GM19043 (cell line): ENCODE data around the gene KRABD2.
"Not testable (repeated sequence)": the region's sequence is repeated elsewhere in the genome, so short reads cannot be mapped to it uniquely, and the experiment has no call there.

Experiments used
- ATAC-seq: cut with Tn5 transposase; IDR thresholded peaks from one replicate; pipeline ENCODE4 v1.9.1; 2021; ENCODE audit warnings: low read depth; ENCODE audit not compliant: unreplicated experiment

The KRABD2 gene

DNA sequence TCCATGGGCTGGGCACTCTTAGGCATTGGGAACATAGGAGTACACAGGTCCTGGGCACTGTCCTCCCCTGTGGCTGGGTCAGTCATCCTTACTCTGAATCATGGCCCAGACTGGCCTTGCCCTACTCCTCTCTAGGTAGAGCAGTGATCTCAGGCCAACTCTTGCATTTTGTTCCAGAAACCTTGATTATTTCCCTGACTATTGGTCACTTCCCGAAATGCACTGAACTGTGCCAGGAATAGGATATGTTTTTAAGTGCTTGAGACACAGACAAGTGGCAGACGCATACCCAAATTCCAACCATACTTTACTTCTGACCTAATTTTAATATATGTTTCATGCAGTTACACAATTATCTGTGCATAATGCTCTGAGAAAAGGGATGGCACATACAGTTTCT lies 10.3 kb downstream of the KRABD2 start:
- ATAC-seq: no peak

DNA sequence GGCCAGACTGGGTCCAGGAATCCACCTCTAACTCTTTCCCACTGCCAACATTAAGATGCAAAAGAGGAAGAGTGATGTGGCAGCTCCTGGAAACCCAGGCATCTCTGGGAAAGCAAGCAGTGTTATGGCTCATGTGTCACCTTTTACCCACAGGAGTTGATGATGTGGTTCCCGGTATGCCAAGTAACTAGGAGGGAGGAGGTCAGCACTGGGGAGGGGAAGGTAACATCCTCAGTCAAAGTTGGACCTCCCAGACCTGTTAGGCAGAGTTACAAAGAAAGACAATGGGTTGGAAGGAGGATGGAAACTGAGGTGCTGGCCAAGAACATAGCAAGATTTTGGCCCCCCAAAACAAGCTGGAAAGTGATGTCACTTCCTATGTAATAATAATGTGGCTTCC lies 11.4 kb downstream of the KRABD2 start:
- ATAC-seq: no peak

DNA sequence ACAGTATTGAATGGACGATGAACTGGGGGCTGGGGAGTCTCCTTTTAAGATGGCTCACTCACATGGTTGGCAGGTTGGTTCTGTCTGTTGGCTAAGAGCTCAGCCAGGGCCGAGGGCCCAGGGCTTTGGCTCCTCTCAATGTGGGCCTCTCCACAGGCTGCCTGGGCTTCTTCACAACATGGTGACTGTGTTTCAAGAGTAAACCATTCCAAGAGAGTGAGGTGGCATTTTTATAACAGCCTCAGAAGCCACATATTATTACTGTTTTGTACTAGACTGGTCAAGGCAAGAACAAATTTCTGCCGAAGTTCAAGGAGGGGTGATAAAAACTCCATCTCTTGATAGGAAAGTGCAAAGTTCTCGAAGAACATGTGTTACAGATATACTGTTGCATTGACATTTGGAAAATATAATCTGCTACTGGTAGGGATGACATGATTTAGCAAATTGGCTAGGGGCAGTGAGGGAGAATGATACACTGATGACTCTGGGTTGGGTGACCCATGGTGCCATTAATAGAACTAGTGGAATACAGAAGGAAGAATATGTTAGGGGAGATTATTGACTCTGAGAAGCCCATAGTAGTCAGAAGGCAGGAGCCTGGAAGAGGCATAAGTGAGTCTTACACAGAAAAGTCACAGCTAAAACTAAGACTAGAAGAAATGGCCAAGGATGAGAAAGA lies 13.7 kb downstream of the KRABD2 start:
- ATAC-seq: no peak

DNA sequence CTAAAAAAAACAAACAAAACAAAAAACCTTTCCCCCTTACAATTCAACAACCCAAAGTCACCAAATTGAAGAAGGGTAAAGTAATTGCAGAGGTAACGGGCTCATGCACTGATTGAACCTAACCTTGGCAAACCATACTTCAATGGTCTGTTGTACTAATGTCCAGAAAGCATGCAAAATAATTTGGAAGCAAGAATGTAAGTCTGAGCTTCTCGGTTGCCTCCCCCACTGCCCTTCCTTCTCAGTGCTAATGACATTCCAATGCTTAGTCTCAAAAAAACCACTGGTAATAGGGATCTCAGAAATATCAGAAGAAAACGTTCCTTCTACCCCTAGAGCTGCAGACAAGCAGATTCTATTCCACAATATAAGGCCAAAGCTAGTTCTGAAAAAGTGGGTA lies 15.8 kb downstream of the KRABD2 start:
- ATAC-seq: no peak

DNA sequence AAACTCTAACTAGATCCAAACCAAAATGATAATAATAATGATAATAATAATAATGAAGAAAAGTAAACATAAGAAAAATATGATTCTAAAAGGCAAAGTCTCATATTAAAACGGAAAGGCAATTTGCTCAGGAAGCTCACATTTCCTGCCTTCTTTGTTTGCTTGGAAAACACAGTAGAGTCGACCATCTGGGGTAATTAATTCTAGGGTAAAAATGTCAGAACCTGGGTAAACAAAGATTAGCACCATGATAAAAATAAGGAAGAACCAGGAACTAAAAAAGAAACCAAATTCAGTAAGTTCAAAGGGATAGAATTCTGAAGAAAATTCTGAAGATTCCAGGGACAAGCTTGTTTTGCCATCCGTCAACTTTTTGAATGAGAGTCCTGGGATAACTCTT lies 16.2 kb downstream of the KRABD2 start:
- ATAC-seq: no peak

DNA sequence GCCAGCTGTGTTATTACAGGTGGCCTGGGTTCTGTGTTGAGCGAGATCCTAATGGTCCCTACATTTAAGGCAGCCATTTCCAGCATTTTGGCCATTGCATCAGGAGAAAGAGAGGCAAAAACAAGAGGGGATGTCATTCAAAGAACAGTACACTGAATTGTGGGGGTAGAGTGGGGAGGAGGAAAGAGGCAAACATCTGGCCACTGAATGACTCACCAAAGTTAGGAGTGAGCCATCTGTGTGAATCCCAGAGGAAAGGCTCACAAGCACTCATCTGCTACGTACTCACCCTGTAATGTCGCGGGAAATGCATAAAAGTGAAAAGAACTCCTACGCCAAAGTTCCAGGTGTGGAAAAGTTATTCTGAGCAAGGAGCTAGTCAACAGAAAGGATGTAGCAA lies 16.7 kb downstream of the KRABD2 start:
- ATAC-seq: no peak

DNA sequence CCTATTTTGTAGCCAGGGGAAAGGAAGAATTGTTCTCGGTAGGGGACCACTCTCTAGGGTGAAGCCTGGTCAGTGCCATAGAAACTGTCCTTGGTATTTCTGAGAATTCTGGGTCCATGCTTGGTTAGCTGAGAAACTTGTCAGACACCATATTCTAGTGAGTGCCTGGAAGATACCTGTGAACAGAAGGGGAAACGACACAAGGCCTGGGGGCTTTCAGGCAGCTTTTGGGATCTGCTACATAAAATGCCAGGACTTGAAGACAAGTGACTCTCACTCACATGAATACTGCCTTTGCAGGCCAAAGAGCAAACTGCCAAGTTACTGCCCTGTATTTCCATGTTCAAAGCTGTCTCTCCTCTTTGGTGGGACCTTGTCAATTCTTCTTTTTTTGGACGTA lies 18.6 kb downstream of the KRABD2 start:
- ATAC-seq: no peak

DNA sequence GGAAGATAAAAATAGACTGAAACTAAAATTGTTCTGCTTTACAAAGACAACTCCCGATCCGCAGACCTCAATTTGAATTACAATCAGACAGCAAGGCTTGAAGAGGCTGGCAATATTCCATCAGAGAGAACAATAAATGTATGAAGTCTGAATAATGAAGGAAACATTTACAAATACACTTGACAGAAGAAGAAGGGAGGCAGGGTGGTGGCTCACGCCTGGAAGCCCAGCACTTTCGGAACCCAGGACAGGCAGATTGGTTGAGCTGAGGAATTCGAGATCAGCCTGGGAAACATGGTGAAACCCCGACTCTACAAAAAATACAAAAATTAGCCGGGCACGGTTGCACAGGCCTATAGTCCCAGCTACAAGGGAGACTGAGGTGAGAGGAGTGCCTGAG lies 22.3 kb downstream of the KRABD2 start:
- ATAC-seq: no peak

DNA sequence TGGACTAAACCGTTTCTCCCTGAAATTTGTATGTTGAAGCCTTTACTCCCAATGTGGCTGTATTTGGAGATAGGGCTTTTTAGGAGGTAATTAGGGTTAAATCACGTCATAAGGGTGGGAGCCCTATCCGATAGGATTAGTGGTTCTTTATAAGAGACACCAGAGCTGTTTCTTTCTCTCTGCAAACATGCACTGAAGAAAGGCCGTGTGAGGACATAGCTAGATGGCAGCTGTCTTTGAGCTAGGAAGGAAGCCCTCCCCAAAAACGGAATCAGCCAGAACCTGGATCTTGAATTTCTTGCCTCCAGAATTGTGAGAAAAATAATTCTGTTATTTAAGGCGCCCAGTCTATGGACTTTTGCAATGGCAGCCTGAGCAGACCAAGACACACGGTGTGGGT lies 22.8 kb downstream of the KRABD2 start:
- no peak for ATAC-seq

DNA sequence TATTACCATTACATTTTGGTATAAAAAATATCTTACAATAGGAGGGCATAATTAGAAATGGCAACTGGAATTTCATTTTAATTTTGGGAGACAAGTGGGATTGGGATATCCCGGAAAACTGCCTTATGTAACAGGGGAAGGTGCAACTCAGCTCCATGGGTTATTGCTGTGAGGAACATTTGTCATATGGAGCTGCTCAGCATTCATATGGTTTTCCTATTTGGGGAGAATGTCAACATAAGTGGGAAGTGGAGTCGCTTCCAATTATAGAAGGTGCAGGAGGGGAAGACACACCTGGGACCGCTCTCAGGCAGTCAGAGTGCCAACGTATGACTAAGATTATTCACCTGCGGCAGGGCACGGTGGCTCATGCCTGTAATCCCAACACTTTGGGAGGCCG lies 26.2 kb downstream of the KRABD2 start:
- no peak for ATAC-seq

DNA sequence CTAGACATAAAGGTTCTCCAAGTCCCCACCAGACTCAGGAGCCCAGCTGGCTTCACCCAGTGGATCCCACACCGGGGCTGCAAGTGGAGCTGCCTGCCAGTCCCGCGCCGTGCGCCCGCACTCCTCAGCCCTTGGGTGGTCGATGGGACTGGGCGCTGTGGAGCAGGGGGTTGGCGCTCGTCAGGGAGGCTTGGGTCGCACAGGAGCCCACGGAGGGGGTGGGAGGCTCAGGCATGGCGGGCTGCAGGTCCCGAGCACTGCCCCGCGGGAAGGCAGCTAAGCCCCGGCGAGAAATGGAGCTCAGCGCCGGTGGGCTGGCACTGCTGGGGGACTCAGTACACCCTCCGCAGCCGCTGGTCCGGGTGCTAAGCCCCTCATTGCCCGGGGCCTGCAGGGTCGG lies 29.5 kb downstream of the KRABD2 start:
- ATAC-seq: not testable (repeated sequence)

DNA sequence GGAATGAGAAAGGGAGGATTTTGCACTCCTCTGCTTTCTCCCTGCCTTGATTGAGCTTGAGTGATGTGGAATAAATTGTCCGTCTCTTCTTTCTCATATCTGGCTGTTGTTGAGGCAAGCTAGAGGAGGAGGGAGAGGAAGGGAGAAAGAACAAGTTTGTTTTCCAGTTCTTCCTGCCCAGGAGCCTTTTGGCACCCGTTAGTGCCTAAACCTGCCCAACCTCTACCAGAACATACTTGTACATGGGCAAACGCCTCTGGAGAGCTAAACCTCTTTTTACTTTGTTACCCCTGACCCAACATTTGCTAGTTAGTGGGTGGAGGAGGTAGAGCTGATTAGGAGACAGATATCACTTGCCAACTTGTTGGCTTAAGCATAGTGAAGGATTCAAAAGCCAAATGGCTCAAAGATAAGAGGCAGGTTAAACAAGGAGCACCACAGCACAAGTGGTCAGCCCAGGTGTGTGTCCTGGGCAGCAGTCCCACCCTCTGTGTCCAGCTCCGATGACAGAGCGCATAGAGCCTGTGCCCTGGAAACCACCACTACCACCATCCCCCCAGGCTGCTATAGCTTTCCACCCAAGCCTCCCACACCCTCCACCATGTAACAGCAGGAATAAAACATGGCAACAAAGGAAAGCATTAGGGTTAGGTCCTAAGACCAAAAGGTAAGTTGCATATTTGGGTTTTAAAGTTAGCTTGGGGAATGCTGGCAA lies 30.4 kb downstream of the KRABD2 start:
- ATAC-seq: no peak

DNA sequence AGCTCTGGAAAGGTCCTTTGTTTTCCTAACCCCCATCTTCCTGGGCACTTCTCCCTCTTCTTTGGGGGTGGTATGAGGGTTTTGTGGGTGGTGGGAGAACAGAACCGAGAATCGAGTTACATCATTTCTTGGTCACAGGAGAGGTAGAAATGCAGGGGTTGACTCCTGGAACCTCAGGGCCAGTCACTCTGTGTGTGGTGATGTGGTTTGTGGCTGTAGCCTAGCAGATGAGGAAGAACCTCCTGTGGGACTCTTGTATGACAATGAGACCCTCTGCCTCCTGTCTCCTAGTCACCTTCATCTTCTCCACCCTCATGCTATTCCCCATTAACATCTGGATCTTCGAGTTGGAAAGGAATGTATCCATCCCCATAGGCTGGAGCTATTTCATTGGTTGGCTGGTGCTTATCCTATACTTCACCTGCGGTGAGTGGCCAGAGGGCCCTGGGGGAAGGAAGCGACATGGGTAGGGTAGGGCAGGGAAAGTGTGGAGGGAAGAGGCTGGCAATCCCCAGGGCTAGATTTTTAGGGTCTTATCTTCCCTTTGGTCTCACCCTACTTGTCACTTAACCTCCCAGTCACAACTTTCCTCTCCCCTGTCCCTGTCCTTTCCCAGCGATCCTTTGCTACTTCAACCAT lies 31.3 kb downstream of the KRABD2 start:
- no peak for ATAC-seq

DNA sequence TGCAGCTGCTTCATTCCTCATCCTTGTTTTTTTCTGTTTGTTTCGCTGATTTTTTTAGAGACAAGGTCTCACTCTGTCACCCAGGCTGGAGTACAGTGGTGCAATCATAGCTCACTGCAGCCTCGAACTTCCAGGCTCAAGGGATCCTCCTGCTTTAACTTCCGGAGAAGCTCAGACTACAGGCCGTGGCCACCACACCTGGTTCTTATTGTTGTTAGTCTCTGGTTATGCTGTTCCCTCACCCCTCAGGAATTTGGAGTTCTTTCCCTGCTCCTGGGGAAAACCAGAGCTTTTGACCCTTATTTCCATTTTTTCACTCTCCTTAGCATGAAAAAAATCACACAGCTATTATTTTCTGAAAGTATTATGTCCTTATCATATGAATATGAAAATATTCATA lies 35.0 kb downstream of the KRABD2 start:
- ATAC-seq: no peak

DNA sequence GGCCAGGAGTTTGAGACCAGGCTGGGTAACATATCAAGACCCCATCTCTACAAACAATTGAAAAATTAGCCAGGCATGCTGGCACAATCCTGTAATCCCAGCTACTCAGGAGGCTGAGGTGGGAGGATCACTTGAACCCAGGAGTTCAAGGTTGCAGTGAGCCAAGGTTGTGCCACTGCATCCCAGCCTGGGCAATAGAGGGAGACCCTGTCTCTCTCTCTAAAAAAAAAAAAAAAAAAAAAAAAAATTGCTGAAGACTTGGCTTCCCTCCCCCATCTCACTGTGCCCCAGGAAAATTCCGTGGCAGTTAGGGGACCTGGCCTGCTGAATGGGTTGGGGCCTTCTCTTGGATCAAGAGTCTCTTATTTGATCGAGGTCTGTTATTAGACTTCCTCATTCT lies 37.0 kb downstream of the KRABD2 start, which contains the start of gene ODF4:
Gene ODF4 (plus strand): TSS at position 301 of the 400 bp plus-strand sequence. CDS start 212 bp downstream, outside the sequence.
- ATAC-seq: no peak

DNA sequence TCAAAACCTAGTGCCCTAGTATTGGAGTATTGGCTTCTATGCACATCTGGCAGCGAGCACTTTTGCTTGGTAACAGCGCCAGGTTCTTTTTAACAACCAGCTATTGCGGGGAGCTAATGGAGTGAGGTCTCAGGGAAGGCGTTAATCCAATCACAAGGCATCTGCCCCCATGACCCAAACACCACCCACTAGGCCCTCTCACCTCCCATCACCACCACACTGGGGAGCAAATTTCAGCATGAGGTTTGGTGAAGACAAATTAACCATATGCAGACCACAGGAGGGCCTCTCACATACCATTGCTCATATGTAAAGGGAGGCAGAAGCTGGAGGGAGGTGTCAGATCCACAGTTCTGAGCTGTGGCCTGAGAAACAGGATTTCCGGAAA lies 37.8 kb downstream of the KRABD2 start:
- ATAC-seq: no peak

DNA sequence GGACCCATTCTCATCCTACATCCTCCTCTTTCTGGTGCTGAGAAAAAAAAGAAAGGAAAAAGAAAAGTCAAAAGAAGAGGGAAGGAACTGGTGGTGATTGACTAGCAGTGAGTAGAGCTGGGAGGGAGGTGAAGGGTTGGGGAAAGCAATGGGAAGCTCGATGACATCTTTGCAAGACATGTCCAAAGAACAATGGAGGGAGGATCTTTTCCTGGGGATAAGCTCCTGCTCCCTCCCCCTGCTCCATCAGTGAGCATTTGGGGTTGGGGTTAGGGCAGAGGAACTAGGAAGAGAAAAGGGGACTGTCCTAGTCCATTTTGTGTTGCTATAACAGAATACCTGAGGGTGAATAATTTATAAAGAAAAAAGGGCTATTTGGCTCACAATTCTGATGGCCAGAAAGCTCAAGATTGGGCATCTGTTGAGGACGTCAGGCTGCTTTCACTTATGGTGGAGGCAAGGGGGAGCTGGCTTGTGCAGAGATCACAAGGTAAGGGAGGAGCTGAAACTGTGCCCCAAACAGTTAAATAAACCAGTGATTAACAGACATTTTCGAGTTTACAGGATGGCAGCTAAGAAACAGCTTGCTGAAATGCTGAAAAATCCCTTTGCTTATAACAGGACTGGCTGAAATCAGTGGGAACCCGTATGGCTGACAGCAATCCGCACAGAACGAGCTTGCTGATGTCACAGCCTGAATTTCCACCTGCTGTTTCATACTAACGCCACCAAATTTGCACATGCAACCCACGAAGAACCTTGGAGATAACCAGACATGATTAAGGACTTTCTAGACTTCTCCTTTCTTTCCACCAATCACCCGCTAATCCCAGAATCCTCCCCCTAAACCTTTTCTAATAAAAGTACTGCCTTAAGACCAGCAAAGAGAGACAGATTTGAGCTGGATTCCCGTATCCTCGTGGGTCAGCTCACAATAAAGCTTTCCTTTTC lies 38.4 kb downstream of the KRABD2 start:
- no peak for ATAC-seq

DNA sequence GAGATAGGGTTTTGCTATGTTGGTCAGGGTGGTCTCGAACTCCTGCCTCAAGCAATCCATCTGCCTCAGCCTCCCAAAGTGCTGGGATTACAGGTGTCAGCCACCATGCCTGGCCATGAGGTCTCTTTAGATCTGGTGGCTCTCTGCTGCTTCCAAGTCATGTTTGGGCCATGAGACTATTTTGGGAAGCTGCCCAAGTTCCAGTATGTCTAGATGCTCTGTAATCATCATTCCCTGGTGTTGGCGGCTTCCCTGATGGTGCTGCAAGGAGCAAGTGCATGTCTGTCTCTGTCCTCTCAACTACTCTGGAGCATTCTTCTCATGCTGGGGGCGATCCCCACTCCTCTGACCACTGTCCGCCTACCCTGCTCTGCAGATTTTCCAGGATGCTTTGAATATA lies 43.2 kb downstream of the KRABD2 start:
- ATAC-seq: no peak

DNA sequence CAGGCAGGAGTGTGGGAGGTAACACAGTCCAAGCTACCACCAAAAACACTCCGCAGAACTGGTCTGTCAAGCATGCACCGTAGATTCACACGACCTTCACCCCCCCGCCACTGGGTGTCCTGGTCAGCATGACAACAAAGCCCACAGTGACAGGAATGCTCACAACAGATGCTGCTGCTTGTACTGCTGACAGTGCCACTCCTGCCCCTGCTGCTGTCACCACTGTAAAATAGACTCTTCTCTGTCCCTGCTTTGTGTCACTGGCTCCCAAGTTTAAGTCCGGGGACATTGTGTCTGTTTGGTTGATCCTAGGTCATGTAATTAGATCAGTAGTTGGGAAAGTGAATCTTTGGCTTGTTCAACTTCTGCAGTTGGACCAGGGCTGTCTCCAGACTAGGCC lies 43.8 kb downstream of the KRABD2 start:
- no peak for ATAC-seq

DNA sequence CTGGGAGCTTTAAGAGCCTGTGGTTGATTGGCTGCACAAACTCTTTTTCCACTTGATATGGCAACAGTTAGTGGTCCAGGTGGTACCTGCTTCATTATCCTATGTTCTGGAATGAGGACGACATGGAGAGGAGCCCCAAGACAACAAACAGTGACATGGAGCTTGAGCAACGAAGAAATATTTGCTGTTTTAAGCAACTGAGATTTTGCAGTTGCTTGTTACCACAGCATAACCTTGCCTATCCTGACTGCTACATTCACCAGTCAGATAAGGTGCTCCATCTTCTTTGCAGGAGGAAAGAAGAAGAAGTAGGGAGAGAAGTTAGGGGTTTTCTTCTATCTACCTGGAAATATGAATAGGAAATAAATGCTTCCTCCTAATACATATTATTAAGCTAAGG lies 44.4 kb downstream of the KRABD2 start:
- no peak for ATAC-seq

DNA sequence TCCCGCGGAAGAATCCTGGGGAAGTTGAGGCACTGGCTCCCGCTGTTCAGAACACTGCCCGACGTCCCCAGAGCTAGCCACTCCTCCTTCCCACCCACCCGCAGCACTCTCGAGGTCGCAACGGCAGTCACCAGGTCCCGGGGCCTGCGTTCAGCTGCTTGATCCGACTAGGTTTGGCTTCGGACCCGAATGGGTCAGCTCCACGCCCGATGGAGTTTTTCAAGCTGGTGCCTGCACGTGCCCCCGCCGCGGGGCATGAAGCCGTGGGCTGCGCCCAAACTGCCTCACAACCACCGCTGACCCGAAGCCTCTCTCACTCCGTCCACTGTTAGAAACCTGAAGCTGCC lies 49.2 kb downstream of the KRABD2 start:
- ATAC-seq: no peak
